Liver (tissue), 3 donors: Measurements from ENCODE around the gene TMEM270.

Source experiments
- EGR1 ChIP-seq, 2 donors: IDR thresholded peaks; 2 replicates each; pipeline ENCODE4 v1.6.1; 2016 to 2018; ENCODE audit warnings: antibody characterized with exemption in 2 of 2, low read depth in 2 of 2
- FOXA1 ChIP-seq: IDR thresholded peaks from 2 replicates; pipeline ENCODE4 v1.6.1; 2016; ENCODE audit warnings: antibody characterized with exemption
- FOXA2 ChIP-seq: IDR thresholded peaks from 2 replicates; pipeline ENCODE4 v1.6.1; 2016; ENCODE audit warnings: antibody characterized with exemption
- GABPA ChIP-seq, 2 donors: IDR thresholded peaks in 1 of 2; conservative IDR thresholded peaks in 1 of 2; 2 replicates each; pipeline ENCODE4 v1.6.1; 2016; ENCODE audit warnings: antibody characterized with exemption in 2 of 2, mild to moderate bottlenecking in 1 of 2, moderate library complexity in 1 of 2
- JUND ChIP-seq, 2 donors: IDR thresholded peaks; 2 replicates each; pipeline ENCODE4 v1.6.1; 2016; ENCODE audit warnings: antibody characterized with exemption in 2 of 2
- NR2F2 ChIP-seq: IDR thresholded peaks from 2 replicates; pipeline ENCODE4 v1.6.1; 2016; ENCODE audit warnings: antibody characterized with exemption
- RAD21 ChIP-seq, 2 donors: IDR thresholded peaks; 2 replicates each; pipeline ENCODE4 v1.6.1; 2016; ENCODE audit warnings: antibody characterized with exemption in 2 of 2, mild to moderate bottlenecking in 2 of 2
- REST ChIP-seq: IDR thresholded peaks from 2 replicates; pipeline ENCODE4 v1.6.1; 2016; ENCODE audit warnings: antibody characterized with exemption, mild to moderate bottlenecking
- SP1 ChIP-seq: IDR thresholded peaks from 2 replicates; pipeline ENCODE4 v1.6.1; 2018; ENCODE audit warnings: antibody characterized with exemption, mild to moderate bottlenecking
- TAF1 ChIP-seq: conservative IDR thresholded peaks from 2 replicates; pipeline ENCODE4 v1.6.1; 2016; ENCODE audit warnings: antibody characterized with exemption, mild to moderate bottlenecking
- YY1 ChIP-seq: IDR thresholded peaks from 2 replicates; pipeline ENCODE4 v1.6.1; 2016; ENCODE audit warnings: antibody characterized with exemption, mild to moderate bottlenecking
- TF ChIP-seq, protein P1 (sequence below): fragments of 150-350 bp; IDR thresholded peaks from 2 replicates; pipeline ENCODE4 v1.5.1; 2017; ENCODE audit warnings: improper control_type of control experiment, low read depth, low read length; ENCODE audit not compliant: missing input control
- TF ChIP-seq, protein P2 (sequence below): IDR thresholded peaks from 2 replicates; pipeline ENCODE4 v1.6.1; 2016; ENCODE audit warnings: antibody characterized with exemption
- donor health status: healthy.
- donor health status: healthy.

DNA sequence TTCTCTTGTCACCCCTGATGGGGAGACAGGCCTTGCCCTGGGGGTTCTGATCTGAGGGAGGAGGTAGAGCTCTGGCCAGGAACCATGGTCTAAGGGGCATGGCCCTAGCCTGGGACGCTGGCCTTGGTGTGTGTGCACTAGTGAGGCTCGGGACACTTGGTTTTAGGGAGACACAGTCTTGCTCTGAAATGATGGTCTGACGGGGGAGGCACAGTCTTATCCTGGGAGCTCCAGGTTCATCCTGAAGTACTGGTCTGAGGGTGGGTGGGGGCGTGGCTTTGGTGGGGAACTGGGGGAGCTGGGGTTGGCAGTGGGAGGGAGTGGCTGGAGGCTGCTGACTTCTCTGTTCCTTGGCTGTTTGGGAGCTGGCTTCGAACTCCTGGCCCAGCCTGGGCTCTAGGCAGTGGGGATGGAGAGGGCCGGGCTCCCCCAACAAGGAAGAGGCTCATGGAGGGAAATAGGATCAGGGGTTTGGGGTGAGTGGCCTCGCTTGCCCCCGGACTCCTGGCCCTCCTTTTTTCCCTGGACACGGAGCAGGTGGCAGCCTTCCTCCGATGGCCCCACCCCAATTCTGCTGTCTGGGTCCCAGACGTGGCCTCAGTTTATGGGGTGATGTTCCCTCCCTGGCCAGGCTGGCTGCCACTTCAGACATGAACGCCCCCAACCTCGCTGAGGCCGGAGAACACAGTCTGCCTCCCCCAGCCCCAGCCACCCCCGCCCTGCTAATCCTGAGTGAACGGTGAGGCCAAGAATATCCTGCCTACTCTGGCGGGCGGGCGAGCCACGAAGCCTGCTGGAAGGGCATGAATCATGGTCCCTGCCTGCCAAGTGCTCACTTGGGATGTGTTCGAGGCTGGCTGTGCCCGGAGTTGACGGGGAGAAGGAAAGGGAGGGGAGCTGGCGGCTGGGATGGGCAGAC lies 43.5 kb downstream of the TMEM270 start:
- TF ChIP-seq YY1 (no peak), RAD21 (IDR thresholded peaks at IDR 0.05) (no peak), JUND (IDR thresholded peaks at IDR 0.05) (no peak), GABPA (IDR thresholded peaks at IDR 0.05 in 1 of 2, conservative IDR thresholded peaks at IDR 0.05 in 1 of 2) (no peak), TAF1 (no peak), REST (no peak), FOXA1 (no peak), NR2F2 (no peak), EGR1 (IDR thresholded peaks at IDR 0.05; ENCODE audit: low read depth in 2 of 2) (no peak), FOXA2 (no peak), SP1 (no peak)
- TF ChIP-seq, protein P1, sequence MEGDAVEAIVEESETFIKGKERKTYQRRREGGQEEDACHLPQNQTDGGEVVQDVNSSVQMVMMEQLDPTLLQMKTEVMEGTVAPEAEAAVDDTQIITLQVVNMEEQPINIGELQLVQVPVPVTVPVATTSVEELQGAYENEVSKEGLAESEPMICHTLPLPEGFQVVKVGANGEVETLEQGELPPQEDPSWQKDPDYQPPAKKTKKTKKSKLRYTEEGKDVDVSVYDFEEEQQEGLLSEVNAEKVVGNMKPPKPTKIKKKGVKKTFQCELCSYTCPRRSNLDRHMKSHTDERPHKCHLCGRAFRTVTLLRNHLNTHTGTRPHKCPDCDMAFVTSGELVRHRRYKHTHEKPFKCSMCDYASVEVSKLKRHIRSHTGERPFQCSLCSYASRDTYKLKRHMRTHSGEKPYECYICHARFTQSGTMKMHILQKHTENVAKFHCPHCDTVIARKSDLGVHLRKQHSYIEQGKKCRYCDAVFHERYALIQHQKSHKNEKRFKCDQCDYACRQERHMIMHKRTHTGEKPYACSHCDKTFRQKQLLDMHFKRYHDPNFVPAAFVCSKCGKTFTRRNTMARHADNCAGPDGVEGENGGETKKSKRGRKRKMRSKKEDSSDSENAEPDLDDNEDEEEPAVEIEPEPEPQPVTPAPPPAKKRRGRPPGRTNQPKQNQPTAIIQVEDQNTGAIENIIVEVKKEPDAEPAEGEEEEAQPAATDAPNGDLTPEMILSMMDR: no peak
- TF ChIP-seq, protein P2, sequence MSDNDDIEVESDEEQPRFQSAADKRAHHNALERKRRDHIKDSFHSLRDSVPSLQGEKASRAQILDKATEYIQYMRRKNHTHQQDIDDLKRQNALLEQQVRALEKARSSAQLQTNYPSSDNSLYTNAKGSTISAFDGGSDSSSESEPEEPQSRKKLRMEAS: no peak
